Activated CD8-positive, alpha-beta memory T cell treated with anti-CD3 and anti-CD28 coated beads, Interleukin-2, amount 50 U/mL, for 1 hour (primary cell): ENCODE data around the gene ZNF165.
"Not testable (repeated sequence)": the region's sequence is repeated elsewhere in the genome, so short reads cannot be mapped to it uniquely, and the experiment has no call there.

Experiments
- DNase-seq: peaks from one replicate; pipeline ENCODE4 v3.0.0-alpha.2; 2020; ENCODE audit errors: extremely low read depth

ZNF165 gene

GRCh38 chr6:28121876-28122275, 41.5 kb downstream of the ZNF165 start:
- no peak for DNase-seq

GRCh38 chr6:28122283-28122682, 41.9 kb downstream of the ZNF165 start:
- DNase-seq: not testable (repeated sequence)

- DNase-seq: no peak
These were observed 44.1 kb downstream of the ZNF165 start, which contains the start of gene ZSCAN16 for GRCh38 chr6:28124350-28124970. TSS of gene ZSCAN16 (plus strand) at chr6:28124609. CDS start at chr6:28125444, 835 bp downstream.

GRCh38 chr6:28124971-28125353, 44.6 kb downstream of the ZNF165 start:
- no peak for DNase-seq

- no peak for DNase-seq
These were observed 45.0 kb downstream of the ZNF165 start for GRCh38 chr6:28125401-28125800.

GRCh38 chr6:28134015-28134414, 53.6 kb downstream of the ZNF165 start:
- no peak for DNase-seq

- DNase-seq: no peak
These were observed 54.3 kb downstream of the ZNF165 start for GRCh38 chr6:28134716-28135115.

- DNase-seq: no peak
These were observed 55.0 kb downstream of the ZNF165 start for GRCh38 chr6:28135393-28135792.

- no peak for DNase-seq
These were observed 56.5 kb downstream of the ZNF165 start for GRCh38 chr6:28136585-28137504.

- DNase-seq: no peak
These were observed 57.2 kb downstream of the ZNF165 start for GRCh38 chr6:28137505-28137981.
